B cell (primary cell): Measurements from ENCODE around the gene CCDC110.

Source experiments
- CTCF ChIP-seq: fragments of 200-600 bp; IDR thresholded peaks from one replicate; pipeline ENCODE4 v1.8.0; 2022; ENCODE audit warnings: antibody characterized with exemption, mild to moderate bottlenecking
- EZH2 ChIP-seq: IDR thresholded peaks from 2 replicates; pipeline ENCODE4 v1.6.1; 2012; ENCODE audit warnings: borderline replicate concordance, low read depth, mild to moderate bottlenecking, moderate library complexity, low read length; ENCODE audit not compliant: insufficient read depth, poor library complexity, severe bottlenecking

- TF ChIP-seq CTCF (no peak), EZH2 (no peak)
Measured at GRCh38 chr4:185518069-185518468, 46.5 kb upstream of the CCDC110 start.
